HepG2 (cell line): ENCODE results near the gene ASPRV1. TPM values are rescaled to one million over a fixed set of nuclear protein-coding genes. Genes with fewer than 3 reads are reported as not detected.
"Not testable (repeated sequence)": the region's sequence is repeated elsewhere in the genome, so short reads cannot be mapped to it uniquely, and the experiment has no call there.

Experiments
- ATAC-seq: fragments of 200-7000 bp; cut with Tn5 transposase; 3 replicates; pipeline ENCODE4 v1.9.1; 2020; ENCODE audit warnings: mild to moderate bottlenecking, moderate library complexity
- BruUV-seq: library from RNA; stranded (reverse); fragments of 400-500 nt; replicated peaks from 2 replicates; lab custom pipeline; 2021; lab: Mats Ljungman, UMichigan
- CTCF ChIA-PET: fragments of 300-600 bp; formaldehyde crosslinking; extraction: SDS; loops from one replicate; lab custom pipeline; 2021; ENCODE audit warnings: low total read pairs, inconsistent platforms, low intra/inter-chr PET ratio; lab: Yijun Ruan, JAX
- POLR2A ChIA-PET: fragments of 350-600 bp; sonication (Branson Sonifier 250); formaldehyde crosslinking; loops from one replicate; lab custom pipeline; 2020; ENCODE audit warnings: antibody characterized with exemption, inconsistent platforms; lab: Yijun Ruan, JAX
- DNase-seq: peaks from one replicate; pipeline ENCODE4 v3.0.0-alpha.2; 2015; ENCODE audit warnings: low spot score
- FAIRE-seq: peaks from 3 replicates; lab custom pipeline; 2011; peaks lifted over from hg19 to GRCh38; lab: Jason Lieb, UNC
- H2AFZ ChIP-seq: one replicate; pipeline ENCODE4 v1.6.1; 2011; ENCODE audit warnings: low read length, inconsistent platforms
- H3K27ac ChIP-seq: fragments of 300-600 bp; 3 replicates; pipeline ENCODE4 v1.8.0; 2011; ENCODE audit warnings: mixed run types, mild to moderate bottlenecking, mixed read lengths, low read length, inconsistent platforms; ENCODE audit not compliant: insufficient read depth; ENCODE audit errors: extremely low read length
- H3K27me3 ChIP-seq, 2 experiments: fragments of 200-600 bp in 1 of 2; 2 replicates in 1 of 2; 3 replicates in 1 of 2; pipeline versions ENCODE4 v1.6.0 to v1.8.0; 2011; ENCODE audit warnings: low read length in 2 of 2, mild to moderate bottlenecking in 2 of 2, moderate library complexity in 2 of 2, inconsistent platforms in 1 of 2; ENCODE audit not compliant: insufficient read depth in 2 of 2, control insufficient read depth in 1 of 2
- H3K36me3 ChIP-seq, 2 experiments: fragments of 200-600 bp in 1 of 2; replicated peaks in 1 of 2; 2 replicates in 1 of 2; 3 replicates in 1 of 2; pipeline versions ENCODE4 v1.5.1 to v1.8.0; 2011; ENCODE audit warnings: low read length in 2 of 2, inconsistent platforms in 1 of 2; ENCODE audit not compliant: insufficient read depth in 2 of 2, control insufficient read depth in 1 of 2
- H3K4me1 ChIP-seq: 2 replicates; pipeline ENCODE4 v1.5.1; 2012; ENCODE audit warnings: low read length, inconsistent platforms; ENCODE audit not compliant: insufficient read depth
- H3K4me2 ChIP-seq: 2 replicates; pipeline ENCODE4 v1.6.0; 2011; ENCODE audit warnings: low read depth, low read length, inconsistent platforms
- H3K4me3 ChIP-seq, 3 experiments: fragments of 200-600 bp in 1 of 3; sonication (generic), shearing (Covaris generic) in 1 of 3; replicated peaks in 1 of 3; 2 replicates each; pipeline ENCODE4 v1.5.1; 2011 to 2016; ENCODE audit warnings: low read length in 3 of 3, inconsistent platforms in 2 of 3, low read depth in 2 of 3, mild to moderate bottlenecking in 2 of 3, control low read depth in 1 of 3, mixed read lengths in 1 of 3; ENCODE audit not compliant: insufficient read depth in 1 of 3
- H3K79me2 ChIP-seq: one replicate; pipeline ENCODE4 v1.6.1; 2011; ENCODE audit warnings: low read length, inconsistent platforms; ENCODE audit not compliant: insufficient read depth
- H3K9ac ChIP-seq: 2 replicates; pipeline ENCODE4 v1.6.0; 2011; ENCODE audit warnings: mild to moderate bottlenecking, low read depth, low read length, inconsistent platforms; ENCODE audit not compliant: insufficient read depth
- H3K9me3 ChIP-seq: 2 replicates; pipeline ENCODE4 v1.5.1; 2012; ENCODE audit warnings: mild to moderate bottlenecking, low read length
- H4K20me1 ChIP-seq: 2 replicates; pipeline ENCODE4 v1.6.0; 2011; ENCODE audit warnings: inconsistent platforms, mild to moderate bottlenecking, low read length, moderate library complexity; ENCODE audit not compliant: insufficient read depth
- TP53 ChIP-seq: sonication (generic); formaldehyde crosslinking; conservative IDR thresholded peaks from 2 replicates; pipeline ENCODE4 v1.4.0; 2020; ENCODE audit warnings: missing genetic modification reagents
- ZKSCAN8 ChIP-seq: IDR thresholded peaks from 2 replicates; pipeline ENCODE4 v1.6.1; 2016; ENCODE audit warnings: borderline replicate concordance, missing genetic modification reagents, missing compliant biosample characterization
- ZMYM3 ChIP-seq: sonication (generic); formaldehyde crosslinking; IDR thresholded peaks from 2 replicates; pipeline ENCODE4 v1.5.1; 2020; ENCODE audit warnings: mild to moderate bottlenecking, missing genetic modification reagents
- ZNF567 ChIP-seq: sonication (generic); formaldehyde crosslinking; IDR thresholded peaks from 2 replicates; pipeline ENCODE4 v1.8.1; 2023; ENCODE audit warnings: mild to moderate bottlenecking, missing genetic modification reagents, borderline replicate concordance
- ZNF615 ChIP-seq: sonication (generic); formaldehyde crosslinking; IDR thresholded peaks from 2 replicates; pipeline ENCODE4 v1.5.0; 2020; ENCODE audit warnings: mild to moderate bottlenecking, missing genetic modification reagents, borderline replicate concordance
- ZNF629 ChIP-seq: sonication (generic); formaldehyde crosslinking; conservative IDR thresholded peaks from 2 replicates; pipeline ENCODE4 v1.5.0; 2020; ENCODE audit warnings: missing genetic modification reagents
- WGBS: methylation state at CpG from one replicate; pipeline ENCODE4 v1.1.6; 2017; ENCODE audit warnings: low lambda C conversion rate; 5-methylcytosine and 5-hydroxymethylcytosine counted together
- in situ Hi-C: cut with HindIII; loops from 2 replicates; pipeline ENCODE4 v1.10.0; 2017; ENCODE audit warnings: low pct_unique_long_range_greater_than_20kb; ENCODE audit not compliant: extremely low pct_ligation_motif_present
- intact Hi-C: fragments of 100-400 bp; cut with micrococcal nuclease; formaldehyde crosslinking; loops from one replicate; pipeline ENCODE4 v1.10.0; 2022; ENCODE audit not compliant: unreplicated experiment
- polyA plus RNA-seq, 8 experiments: library from polyadenylated mRNA; depleted of rRNA in 3 of 8; stranded (reverse) in 7 of 8; unstranded in 1 of 8; fragments of >200 nt; fragmentation: Illumina TruSeq in 4 of 8; extraction: Trizol in 4 of 8; gene quantifications; 2 replicates each; pipeline versions ENCODE4 v1.2.1 to v1.2.3, GENCODE V29; 2011 to 2016; ENCODE audit warnings: low read depth in 4 of 8, missing spikeins in 1 of 8, mixed read lengths in 1 of 8; ENCODE audit not compliant: insufficient read depth in 1 of 8
- total RNA-seq, 5 experiments: library from RNA; depleted of rRNA; stranded (reverse); fragments of >200 nt; fragmentation: Illumina TruSeq; extraction: Trizol; gene quantifications; 2 replicates each; pipeline ENCODE4 v1.2.3, GENCODE V29; 2016; ENCODE audit warnings: low read depth in 1 of 5

ASPRV1 gene
- total and polyA plus RNA-seq, 2 of the 13 experiments (the other 11 are each of a cell fraction or from before 2014, with no cell fraction given) = 0.40 to 0.48 TPM

DNA sequence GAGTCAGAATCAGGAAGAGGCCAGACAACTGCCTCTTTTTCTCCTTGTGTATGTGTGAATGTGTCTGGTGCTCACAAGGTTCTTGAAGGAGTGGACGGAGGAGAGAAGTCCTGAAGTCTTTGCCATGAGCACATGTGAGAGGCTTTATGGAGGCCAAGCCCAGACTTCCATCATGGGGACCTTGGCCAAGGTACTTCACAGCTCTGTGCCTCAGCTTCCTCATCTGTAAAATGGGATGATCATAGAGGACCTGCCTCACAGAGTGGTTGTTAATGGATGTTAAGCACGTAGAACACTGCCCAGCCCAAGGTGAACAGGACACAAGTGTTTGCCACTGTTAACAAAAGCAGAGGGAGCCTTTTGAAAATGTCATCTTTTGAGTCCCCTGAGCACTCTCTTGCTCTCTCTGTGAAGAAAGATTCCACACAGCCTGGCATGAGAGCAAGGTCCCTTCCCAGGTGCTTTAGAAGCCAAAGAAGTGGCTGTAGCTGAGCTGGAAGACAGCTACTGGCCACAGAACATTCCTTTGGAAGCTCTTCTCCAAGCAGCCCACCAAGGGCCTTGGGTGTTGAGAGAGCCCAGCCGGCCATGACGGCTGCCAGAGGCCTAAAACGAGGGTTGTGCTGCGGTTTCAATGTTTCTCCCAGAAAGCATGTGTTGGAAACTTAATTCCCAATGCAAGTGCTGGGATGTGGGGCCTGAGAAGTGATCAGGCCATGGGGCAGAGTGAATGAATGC, 41.8 kb upstream of the ASPRV1 start:
- 84% methylated on average over 6 of the region's 6 CpGs for WGBS
- Histone ChIP-seq H2AFZ (no peak overlapping the region), H3K9me3 (no peaks in the 10 kb centered on the region), H3K27me3 (no peaks in the 10 kb centered on the region), H3K36me3 (no peaks in the 10 kb centered on the region), H3K79me2 (no peaks in the 10 kb centered on the region)
- no peak for FAIRE-seq
- POLR2A ChIA-PET = no interaction called here
- CTCF ChIA-PET = no interaction called here
- no peak for ATAC-seq
- no peak for DNase-seq
- intact Hi-C loops = no loop called here
- TF ChIP-seq TP53 = no peak
- 0 out of 2 replicates have a peak, but pooled peaks have one; percentile 28 for TF ChIP-seq ZMYM3
- TF ChIP-seq ZNF629 (CRISPR knock-in tag) = peak; percentile 88
- TF ChIP-seq, all 625 proteins: peak for 2
- Histone ChIP-seq H4K20me1 (no peaks in the 10 kb centered on the region), H3K9ac (no peak overlapping the region), H3K4me1 (peaks cover 19% of the 10 kb centered on the region), H3K27ac (no peak overlapping the region), H3K4me3 (no peak overlapping the region), H3K4me2 (no peak overlapping the region)
- no TSS peak for BruUV-seq
- in situ Hi-C loops = no loop called here

DNA sequence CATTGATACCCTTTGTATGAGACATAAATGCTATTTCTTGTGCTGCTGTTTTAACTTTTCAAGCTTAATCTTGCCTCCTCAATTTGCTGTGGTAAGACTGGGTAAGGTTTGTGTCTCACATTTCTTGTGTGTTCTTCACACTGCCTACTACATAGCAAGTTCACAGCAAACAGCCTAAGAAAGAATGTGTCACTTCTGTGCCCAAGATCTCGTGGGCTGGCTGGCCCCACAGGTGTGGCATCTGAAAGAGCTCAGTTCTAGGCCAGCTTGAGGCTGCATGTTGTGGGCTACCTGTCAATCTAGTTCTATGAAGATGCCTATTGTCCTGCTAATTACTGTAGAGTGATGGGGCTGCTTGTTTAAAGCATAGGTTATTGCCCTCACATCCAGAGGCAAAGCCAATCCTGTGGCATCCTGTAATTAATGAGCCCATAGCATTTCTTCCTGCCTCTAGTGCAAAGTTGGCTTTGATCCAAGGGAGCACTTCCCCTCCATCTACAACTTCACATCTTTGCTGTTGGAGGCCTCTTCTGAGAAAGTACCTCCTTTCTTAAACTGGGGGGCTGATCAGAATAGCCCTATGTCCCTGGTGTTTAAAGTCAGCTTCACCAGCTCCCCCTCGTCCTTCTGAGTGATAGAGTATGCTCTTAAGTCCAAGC, 40.9 kb upstream of the ASPRV1 start:
- ATAC-seq = no peak
- Histone ChIP-seq H3K9me3 (no peaks in the 10 kb centered on the region), H3K4me3 (no peak overlapping the region), H3K79me2 (no peaks in the 10 kb centered on the region), H3K9ac (no peak overlapping the region), H4K20me1 (no peaks in the 10 kb centered on the region), H3K4me1 (peaks cover 19% of the 10 kb centered on the region), H3K27me3 (no peaks in the 10 kb centered on the region), H2AFZ (no peak overlapping the region), H3K4me2 (no peak overlapping the region), H3K27ac (no peak overlapping the region), H3K36me3 (no peaks in the 10 kb centered on the region)
- CTCF ChIA-PET = no interaction called here
- TF ChIP-seq ZNF567 (no peak), ZKSCAN8 (CRISPR knock-in tag) (no peak), ZNF615 (CRISPR knock-in tag) (no peak)
- no peak for FAIRE-seq
- in situ Hi-C loops (no loop called here), intact Hi-C loops (no loop called here)
- DNase-seq = no peak
- POLR2A ChIA-PET = interaction anchor here (0.9 kb wide), 1 partner anchor 88 kb away, joined by 3 read pairs; the partner anchor contains the start of gene MXD1
- WGBS = 77% methylated on average over 2 of the region's 2 CpGs
- BruUV-seq = no TSS peak

DNA sequence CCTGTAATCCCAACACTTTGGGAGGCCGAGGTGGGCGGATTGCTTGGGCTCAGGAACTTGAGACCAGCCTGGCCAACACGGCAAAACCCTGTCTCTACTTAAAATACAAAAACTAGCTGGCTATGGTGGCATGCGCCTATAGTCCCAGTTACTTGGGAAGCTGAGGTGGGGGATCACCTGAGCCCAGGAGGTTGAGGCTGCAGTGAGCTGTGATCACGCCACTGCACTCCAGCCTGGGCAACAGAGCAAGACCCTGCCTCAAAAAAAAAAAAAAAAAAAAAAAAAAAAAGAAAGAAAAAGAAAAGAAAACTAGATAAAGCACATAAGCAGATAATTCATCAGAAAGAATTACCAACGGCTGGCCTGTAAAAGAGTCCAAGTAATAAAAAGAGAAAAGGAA, 39.1 kb upstream of the ASPRV1 start:
- CTCF ChIA-PET, H2AFZ ChIP-seq, FAIRE-seq, H3K4me2 ChIP-seq, ATAC-seq, BruUV-seq, H3K36me3 ChIP-seq, H3K9ac ChIP-seq, H3K27me3 ChIP-seq, H3K4me1 ChIP-seq, H3K4me3 ChIP-seq, H4K20me1 ChIP-seq, H3K79me2 ChIP-seq, DNase-seq, H3K27ac ChIP-seq, intact Hi-C loops, in situ Hi-C loops, H3K9me3 ChIP-seq: not testable (repeated sequence)
- WGBS = 89% methylated on average over 6 of the region's 6 CpGs
- POLR2A ChIA-PET = interaction anchor here (1.4 kb wide), 1 partner anchor 86 kb away, joined by 3 read pairs; the partner anchor contains the start of gene MXD1
